ENCODE data around the gene RTL1.

RTL1 gene

DNA sequence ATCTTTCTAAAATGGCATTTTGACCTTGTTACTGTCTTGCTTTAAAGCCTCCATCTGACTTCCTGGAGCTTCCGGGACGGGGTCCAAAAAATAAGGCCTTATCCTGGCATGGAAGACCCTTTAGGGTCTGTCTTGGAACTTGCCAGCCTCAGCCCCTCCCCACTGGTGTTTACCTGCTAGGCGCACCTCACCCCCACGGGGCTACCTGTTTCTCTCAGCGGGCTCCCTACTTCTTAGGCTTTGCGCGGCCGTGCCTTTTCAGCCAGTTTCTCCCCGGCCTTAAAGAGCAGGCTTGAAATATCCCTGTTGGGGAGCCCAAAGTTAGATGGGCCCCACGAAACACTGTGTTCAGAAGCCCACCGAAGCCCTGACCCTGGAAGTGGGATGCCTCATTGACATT, 5.1 kb downstream of the RTL1 start:
- no peak for DNase-seq

- no peak for DNase-seq
Observed at GRCh38 chr14:100896369-100897060, 7.0 kb downstream of the RTL1 start.

DNA sequence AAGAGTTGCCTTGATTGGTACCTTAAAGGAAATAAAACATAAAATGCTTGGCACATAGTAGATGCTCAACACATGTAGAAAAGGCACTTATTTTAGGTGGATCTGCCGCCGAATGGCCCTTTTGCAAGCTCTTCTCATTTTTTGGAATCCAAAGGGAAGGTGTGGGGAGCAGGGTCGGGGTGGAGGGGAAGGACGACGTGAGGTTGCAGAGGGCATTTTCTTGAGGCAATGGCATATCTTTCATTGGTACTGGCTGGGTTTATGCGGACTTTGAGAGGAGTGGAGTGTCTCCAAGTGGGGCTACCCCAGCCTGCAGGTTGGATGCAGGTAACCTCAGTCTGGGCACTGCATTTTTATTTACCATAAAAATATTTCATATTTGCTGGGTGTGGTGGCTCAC, 8.1 kb downstream of the RTL1 start:
- no peak for DNase-seq

GRCh38 chr14:100894416-100894815, 9.1 kb downstream of the RTL1 start:
- DNase-seq = no peak

DNA sequence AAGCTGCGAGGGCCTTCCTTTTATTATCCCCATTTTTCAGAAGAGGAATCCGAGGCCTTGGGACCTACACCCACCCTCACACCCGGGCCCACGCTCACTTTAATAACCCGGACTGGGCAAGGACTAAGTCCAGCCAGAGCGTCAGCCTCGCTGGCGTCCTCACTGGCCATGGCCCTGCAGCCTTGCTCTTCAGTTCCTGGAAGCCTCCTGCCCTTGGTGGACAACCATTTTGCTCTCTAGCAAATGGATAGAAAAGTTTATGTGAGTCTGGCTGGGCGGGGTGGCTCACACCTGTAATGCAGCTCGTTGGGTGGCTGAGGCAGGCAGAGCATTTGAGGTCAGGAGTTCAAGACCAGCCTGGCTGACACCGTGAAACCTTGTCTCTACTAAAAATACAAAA, 9.8 kb downstream of the RTL1 start:
- no peak for DNase-seq

- DNase-seq = no peak
Observed at GRCh38 chr14:100893228-100893601, 10.3 kb downstream of the RTL1 start.

DNA sequence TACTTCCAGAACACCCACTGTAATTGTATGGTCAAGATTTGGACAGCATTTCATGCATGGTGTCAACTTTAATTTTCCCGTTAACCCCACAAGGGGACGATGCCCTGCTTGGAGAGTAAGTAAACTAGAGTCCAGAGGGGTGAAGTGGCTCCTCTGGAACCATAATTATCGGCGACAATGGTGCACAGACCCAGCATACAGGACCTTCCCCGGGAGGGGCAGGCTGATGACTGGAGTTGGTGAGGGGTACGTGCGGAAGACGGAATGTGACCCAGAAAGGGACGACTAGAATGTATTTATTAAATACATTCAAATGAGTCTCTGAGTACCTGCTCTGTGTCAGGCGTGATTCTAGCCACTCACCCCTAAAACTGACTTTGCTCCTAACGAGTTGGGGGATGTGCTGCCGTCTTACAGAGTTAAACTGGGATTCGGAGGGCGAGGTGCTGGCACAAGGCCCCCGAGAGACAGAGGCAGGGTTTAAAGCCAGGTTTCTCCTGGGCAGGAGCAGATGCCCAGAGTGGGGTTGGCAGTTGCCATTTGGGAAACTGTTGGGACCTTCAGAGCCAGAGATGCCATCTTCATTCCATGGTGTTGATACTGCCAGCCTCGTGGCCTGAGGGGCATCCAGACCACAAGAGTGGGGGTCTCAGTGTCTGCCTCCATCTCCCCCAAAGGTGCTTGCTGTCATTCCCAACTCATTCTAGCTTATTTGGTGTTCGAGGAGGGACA, 10.9 kb downstream of the RTL1 start:
- no peak for DNase-seq

DNA sequence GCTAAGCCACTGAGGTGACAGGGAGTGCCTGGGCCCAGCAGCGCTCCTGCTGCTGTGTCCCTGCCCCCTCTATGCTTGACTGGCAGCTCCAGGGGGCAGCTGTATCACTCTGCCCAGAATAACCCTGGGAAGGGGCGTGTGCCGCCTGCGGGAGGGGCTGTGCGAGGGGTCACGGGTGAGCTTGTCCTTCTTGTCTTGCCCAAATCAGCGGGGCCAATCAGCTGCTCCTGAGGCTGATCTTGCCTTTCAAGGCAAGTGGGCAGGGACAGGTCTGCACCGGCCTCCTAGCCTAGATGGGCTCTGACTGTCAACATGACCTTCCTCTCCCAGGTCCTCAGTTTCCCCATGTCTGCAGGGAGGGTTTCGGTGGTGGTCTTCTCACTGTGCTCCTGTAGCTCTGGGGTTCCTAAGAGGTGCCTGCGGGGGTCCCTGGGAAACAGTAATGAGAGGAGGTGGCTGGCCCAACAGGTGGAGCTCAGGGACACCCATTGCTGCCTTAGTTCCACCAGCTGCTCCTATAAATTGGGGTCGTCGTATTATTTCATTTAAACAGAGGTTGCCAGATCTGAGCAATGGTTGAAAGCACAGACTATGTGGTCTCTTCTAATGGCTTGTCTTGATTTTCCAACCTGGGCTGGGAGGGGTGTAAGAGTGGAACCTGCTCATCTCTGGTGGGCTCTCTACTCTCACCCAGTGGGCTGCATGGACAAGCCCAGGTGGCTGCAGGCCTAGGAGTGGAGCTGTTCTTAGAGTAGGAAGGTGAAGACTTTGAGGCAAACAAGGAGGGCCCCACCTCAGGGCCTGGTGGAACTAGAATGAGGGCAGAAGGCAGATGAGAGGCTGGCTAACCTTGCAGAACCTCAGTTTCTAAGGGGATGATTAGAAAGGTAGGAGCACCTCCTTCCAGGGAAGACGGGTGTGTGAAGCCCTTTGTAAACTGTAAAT, 11.7 kb downstream of the RTL1 start:
- no peak for DNase-seq

DNA sequence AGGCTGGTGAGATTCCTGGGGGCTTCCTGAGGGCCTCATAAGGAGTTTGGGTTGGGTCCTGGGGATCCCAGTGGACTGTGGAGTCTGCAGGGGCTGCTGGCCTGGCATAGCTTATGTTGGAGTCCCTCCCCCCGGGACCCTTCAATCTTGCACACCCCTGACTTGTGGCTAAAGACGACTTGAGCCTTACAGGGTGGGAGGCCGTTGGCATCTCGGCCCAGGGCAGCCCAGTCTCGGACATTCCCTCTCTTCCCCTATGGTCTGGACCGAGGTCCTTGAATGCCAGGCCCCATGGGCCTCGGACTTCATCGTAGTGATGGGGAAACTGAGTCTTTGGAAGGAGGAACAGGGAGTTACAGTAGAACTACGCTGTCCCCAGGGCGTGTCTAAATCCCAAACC, 12.5 kb downstream of the RTL1 start:
- no peak for DNase-seq

- DNase-seq = no peak
Observed at GRCh38 chr14:100890061-100890850, 13.3 kb downstream of the RTL1 start.

GRCh38 chr14:100889641-100890040, 13.9 kb downstream of the RTL1 start:
- no peak for DNase-seq

DNA sequence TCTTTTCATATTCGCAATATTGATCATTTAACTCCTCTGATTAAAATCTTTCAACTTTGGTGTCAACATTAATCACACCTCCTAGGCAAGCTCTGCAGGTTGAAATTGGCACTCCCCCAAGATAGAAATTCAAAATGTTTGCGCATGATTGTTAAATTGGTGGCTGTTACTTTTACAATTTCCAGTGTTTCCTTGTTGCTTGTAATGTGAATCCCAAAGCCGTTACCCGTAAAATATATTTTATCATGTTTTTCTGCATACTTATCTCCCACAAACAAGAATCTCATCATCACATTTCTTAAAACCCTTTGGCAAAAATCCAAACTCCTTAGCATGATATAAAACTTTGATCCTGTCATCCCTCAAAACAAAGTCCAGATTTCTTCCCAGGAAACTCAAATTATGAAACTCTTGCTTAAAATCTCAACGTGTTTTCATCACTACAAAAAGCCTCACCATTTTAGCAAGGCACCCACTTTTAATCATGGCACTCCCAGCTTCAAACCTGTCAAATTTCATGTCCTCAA, 14.7 kb downstream of the RTL1 start:
- no peak for DNase-seq

DNA sequence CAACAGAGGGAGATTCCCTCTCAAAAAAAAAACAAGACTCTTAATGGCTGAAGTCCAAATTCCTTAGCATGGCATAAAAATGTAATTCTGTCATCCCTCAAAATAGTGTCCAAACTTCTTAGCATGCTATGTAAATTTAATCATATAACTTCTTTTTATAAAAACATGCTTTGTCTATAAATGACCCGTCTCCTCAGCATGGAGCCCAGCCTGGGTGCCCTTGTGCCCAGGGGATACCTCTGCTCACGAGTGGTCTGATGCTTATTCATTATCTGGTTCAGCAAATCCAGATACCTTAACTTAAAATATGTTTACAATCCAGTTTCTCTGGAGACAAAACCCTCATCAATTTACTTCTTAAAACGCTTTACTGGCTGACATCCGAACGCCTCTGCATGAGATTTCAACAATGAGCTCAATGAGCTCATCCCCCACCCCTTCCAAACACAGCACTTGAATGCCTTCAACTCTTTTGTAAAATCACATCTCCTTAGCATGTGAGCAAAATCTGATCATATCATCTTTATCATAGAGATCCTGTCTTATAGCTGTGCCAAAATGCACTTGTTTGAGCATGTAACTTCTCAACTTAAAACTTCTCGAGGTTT, 15.7 kb downstream of the RTL1 start:
- DNase-seq = no peak

DNA sequence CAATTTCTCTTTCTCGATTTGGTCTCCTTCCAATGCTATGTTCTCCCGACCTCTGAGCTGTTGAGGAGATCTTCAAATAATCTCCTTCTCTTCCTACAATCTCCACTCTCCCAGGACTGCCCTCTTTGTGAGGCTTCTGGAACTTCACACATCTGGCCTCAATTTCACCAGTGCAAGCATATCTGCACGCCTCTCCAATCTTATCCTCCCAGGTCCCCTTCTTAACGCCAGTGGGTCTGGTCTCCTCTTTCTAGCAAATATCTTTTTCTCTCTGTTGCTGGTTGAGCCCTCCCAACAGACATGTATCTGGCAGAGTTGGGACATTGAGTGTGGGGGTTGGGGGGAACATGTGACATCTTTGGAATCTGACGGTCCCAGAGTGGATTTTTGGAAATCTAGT, 17.9 kb downstream of the RTL1 start:
- DNase-seq = no peak

GRCh38 chr14:100885196-100885595, 18.3 kb downstream of the RTL1 start:
- no peak for DNase-seq

- DNase-seq = no peak
Observed at GRCh38 chr14:100884456-100884855, 19.1 kb downstream of the RTL1 start.

- DNase-seq = no peak
Observed at GRCh38 chr14:100883789-100884101, 19.8 kb downstream of the RTL1 start.

- DNase-seq = no peak
Observed at GRCh38 chr14:100882991-100883788, 20.3 kb downstream of the RTL1 start.

DNA sequence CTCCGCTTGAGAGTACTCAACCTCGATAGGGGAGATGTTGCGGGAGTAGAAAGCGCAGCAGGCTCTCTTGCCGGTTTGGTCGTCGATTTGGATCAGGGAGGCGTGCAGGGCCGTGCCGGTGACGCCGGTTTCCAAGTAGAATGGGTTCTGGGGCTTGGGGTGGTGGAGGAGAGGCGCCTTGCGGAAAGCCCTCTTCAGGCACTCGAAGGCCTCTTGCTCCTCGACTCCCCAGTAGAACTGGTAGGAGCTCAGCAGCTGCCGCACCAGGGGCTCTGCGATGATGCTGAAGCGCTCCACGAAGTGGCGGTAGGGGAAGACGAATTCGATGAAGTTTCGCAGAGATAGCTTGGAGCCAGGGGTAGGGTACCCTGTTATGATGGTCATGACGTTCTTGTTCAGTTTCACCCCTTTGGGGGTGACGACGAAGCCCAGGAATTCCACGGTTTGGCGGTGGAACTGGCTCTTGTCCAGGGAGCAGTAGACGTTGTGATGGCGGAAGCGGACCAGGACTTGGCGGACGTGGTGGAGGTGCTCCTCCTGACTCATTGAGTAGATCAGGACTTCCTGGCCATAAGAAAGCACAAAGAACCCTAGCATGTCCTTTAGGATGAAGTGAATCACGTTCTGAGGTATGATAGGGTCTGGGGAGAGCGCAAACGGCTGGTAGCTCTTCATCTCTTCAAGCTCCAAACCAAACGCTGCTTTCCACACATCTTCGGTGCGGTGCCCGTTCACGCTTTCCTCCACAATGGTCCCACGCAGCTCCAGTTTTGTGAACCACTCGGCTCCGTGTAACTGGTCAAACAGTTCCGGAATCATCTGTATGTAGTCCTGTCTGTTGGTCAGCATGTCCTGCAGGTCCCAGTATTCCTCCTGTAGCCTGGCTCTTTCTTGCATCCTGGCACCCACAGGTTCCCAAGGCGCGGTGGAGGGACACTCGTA, 21.2 kb downstream of the RTL1 start:
- no peak for DNase-seq
